MCF 10A (cell line): ENCODE data around the gene CYP3A4. TPM values are rescaled to one million over a fixed set of nuclear protein-coding genes. Genes with fewer than 3 reads are reported as not detected.
"Not testable (repeated sequence)": the region's sequence is repeated elsewhere in the genome, so short reads cannot be mapped to it uniquely, and the experiment has no call there.

Experiments used
- BruUV-seq: library from RNA; stranded (reverse); fragments of 400-500 nt; replicated peaks from 2 replicates; lab custom pipeline; 2021; lab: Mats Ljungman, UMichigan
- CTCF ChIA-PET: fragments of 300-600 bp; sonication (Branson Sonifier 250); formaldehyde crosslinking; extraction: SDS; loops from one replicate; lab custom pipeline; 2021; ENCODE audit warnings: antibody characterized with exemption, inconsistent platforms; lab: Yijun Ruan, JAX
- POLR2A ChIA-PET: fragments of 300-600, 350-650 bp; sonication (Branson Sonifier 250); formaldehyde crosslinking; extraction: SDS; loops from one replicate; lab custom pipeline; 2020; ENCODE audit warnings: antibody characterized with exemption, inconsistent platforms; lab: Yijun Ruan, JAX
- DNase-seq: peaks from one replicate; pipeline ENCODE4 v3.0.0-alpha.2; 2018; ENCODE audit not compliant: unreplicated experiment
- H3K27ac Mint-ChIP-seq: one replicate; pipeline ENCODE4 v1.8.0; 2022; ENCODE audit warnings: mild to moderate bottlenecking, low read depth, mixed read lengths; ENCODE audit not compliant: unreplicated experiment
- H3K27me3 Mint-ChIP-seq: one replicate; pipeline ENCODE4 v1.8.0; 2022; ENCODE audit warnings: mixed read lengths; ENCODE audit not compliant: insufficient read depth, unreplicated experiment
- H3K36me3 Mint-ChIP-seq: one replicate; pipeline ENCODE4 v1.8.0; 2022; ENCODE audit warnings: mild to moderate bottlenecking, moderate library complexity, mixed read lengths; ENCODE audit not compliant: insufficient read depth, unreplicated experiment
- H3K4me1 Mint-ChIP-seq: one replicate; pipeline ENCODE4 v1.8.0; 2022; ENCODE audit warnings: mixed read lengths; ENCODE audit not compliant: insufficient read depth, unreplicated experiment
- H3K4me3 Mint-ChIP-seq: one replicate; pipeline ENCODE4 v1.8.0; 2022; ENCODE audit warnings: mild to moderate bottlenecking, moderate library complexity, mixed read lengths; ENCODE audit not compliant: unreplicated experiment
- H3K9me3 Mint-ChIP-seq: one replicate; pipeline ENCODE4 v1.8.0; 2022; ENCODE audit warnings: mixed read lengths; ENCODE audit not compliant: unreplicated experiment
- CTCF ChIP-seq: fragments of 200-600 bp; IDR thresholded peaks from one replicate; pipeline ENCODE4 v1.8.0; 2022; ENCODE audit warnings: antibody characterized with exemption, mild to moderate bottlenecking; ENCODE audit not compliant: unreplicated experiment
- intact Hi-C: fragments of 100-400 bp; cut with micrococcal nuclease; formaldehyde crosslinking; loops from 2 replicates; pipeline ENCODE4 v1.14.1; 2022
- total RNA-seq: library from RNA; stranded (reverse); gene quantifications from 2 replicates; pipeline ENCODE4 v1.2.3, GENCODE V29; 2022

CYP3A4 gene
- total RNA-seq, 1 experiment from 2014 or later = not detected

- no TSS peak for BruUV-seq
- no peak overlapping the region for H3K27ac Mint-ChIP-seq
- H3K27me3 Mint-ChIP-seq = no peaks in the 10 kb centered on the region
- intact Hi-C loops = no loop called here
- no peaks in the 10 kb centered on the region for H3K9me3 Mint-ChIP-seq
- POLR2A ChIA-PET = interaction anchor here (2.5 kb wide), 1 partner anchor 8 kb away, joined by 8 read pairs; no protein-coding TSS in a partner anchor
- no peak for DNase-seq
- no peaks in the 10 kb centered on the region for H3K36me3 Mint-ChIP-seq
- CTCF ChIA-PET = no interaction called here
- H3K4me3 Mint-ChIP-seq = no peak overlapping the region
- TF ChIP-seq CTCF = no peak
- no peaks in the 10 kb centered on the region for H3K4me1 Mint-ChIP-seq
Observed at GRCh38 chr7:99779949-99780348, 4.0 kb downstream of the CYP3A4 start.

- no peaks in the 10 kb centered on the region for H3K36me3 Mint-ChIP-seq
- TF ChIP-seq CTCF = no peak
- no peak for DNase-seq
- H3K4me1 Mint-ChIP-seq = no peaks in the 10 kb centered on the region
- no peaks in the 10 kb centered on the region for H3K9me3 Mint-ChIP-seq
- ChIA-PET POLR2A (interaction anchor here (2.5 kb wide), 1 partner anchor 10 kb away, joined by 8 read pairs; no protein-coding TSS in a partner anchor), CTCF (no interaction called here)
- H3K4me3 Mint-ChIP-seq = no peak overlapping the region
- intact Hi-C loops = no loop called here
- no peak overlapping the region for H3K27ac Mint-ChIP-seq
- no peaks in the 10 kb centered on the region for H3K27me3 Mint-ChIP-seq
- no TSS peak for BruUV-seq
Observed at GRCh38 chr7:99778880-99779279, 5.1 kb downstream of the CYP3A4 start.

- BruUV-seq, intact Hi-C loops: not testable (repeated sequence)
Observed at GRCh38 chr7:99773395-99773794, 10.6 kb downstream of the CYP3A4 start.

GRCh38 chr7:99772565-99772964, 11.4 kb downstream of the CYP3A4 start:
- no peak for DNase-seq
- Mint-ChIP-seq H3K27ac (no peak overlapping the region), H3K9me3 (no peaks in the 10 kb centered on the region), H3K36me3 (no peaks in the 10 kb centered on the region), H3K27me3 (no peaks in the 10 kb centered on the region), H3K4me3 (no peak overlapping the region), H3K4me1 (no peaks in the 10 kb centered on the region)
- ChIA-PET POLR2A (no interaction called here), CTCF (interaction anchor here (0.7 kb wide), 1 partner anchor 130 kb away, joined by 3 read pairs; no protein-coding TSS in a partner anchor)
- intact Hi-C loops = no loop called here
- no peak for TF ChIP-seq CTCF
- no TSS peak for BruUV-seq

More at GRCh38 chr7:99773395-99773794, 10.6 kb downstream of the CYP3A4 start:
- H3K4me1 Mint-ChIP-seq, DNase-seq, CTCF ChIA-PET, H3K4me3 Mint-ChIP-seq, H3K9me3 Mint-ChIP-seq, H3K27ac Mint-ChIP-seq, H3K36me3 Mint-ChIP-seq, H3K27me3 Mint-ChIP-seq: not testable (repeated sequence)
- POLR2A ChIA-PET = interaction anchor here (1.0 to 1.1 kb wide), 2 partner anchors 13 to 45 kb away, joined by 3 to 4 read pairs; no protein-coding TSS in a partner anchor

- H3K9me3 Mint-ChIP-seq, POLR2A ChIA-PET, H3K4me3 Mint-ChIP-seq, BruUV-seq, DNase-seq, intact Hi-C loops, CTCF ChIA-PET, H3K27me3 Mint-ChIP-seq, H3K4me1 Mint-ChIP-seq, H3K27ac Mint-ChIP-seq, H3K36me3 Mint-ChIP-seq: not testable (repeated sequence)
Observed at GRCh38 chr7:99769494-99769893, 14.5 kb downstream of the CYP3A4 start.
